ENCODE measurements around the gene DHX16. TPM values are rescaled to one million over a fixed set of nuclear protein-coding genes. Genes with fewer than 3 reads are reported as not detected.

DHX16 gene
- total and polyA plus RNA-seq, 9 of the 15 experiments (the other 6 are each of a cell fraction or from before 2014, with no cell fraction given): 14.6 to 66.1 (median 47.5) TPM

- TF ChIP-seq, protein P1, sequence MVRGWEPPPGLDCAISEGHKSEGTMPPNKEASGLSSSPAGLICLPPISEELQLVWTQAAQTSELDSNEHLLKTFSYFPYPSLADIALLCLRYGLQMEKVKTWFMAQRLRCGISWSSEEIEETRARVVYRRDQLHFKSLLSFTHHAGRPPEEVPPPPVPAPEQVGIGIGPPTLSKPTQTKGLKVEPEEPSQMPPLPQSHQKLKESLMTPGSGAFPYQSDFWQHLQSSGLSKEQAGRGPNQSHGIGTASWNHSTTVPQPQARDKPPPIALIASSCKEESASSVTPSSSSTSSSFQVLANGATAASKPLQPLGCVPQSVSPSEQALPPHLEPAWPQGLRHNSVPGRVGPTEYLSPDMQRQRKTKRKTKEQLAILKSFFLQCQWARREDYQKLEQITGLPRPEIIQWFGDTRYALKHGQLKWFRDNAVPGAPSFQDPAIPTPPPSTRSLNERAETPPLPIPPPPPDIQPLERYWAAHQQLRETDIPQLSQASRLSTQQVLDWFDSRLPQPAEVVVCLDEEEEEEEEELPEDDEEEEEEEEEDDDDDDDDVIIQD (CRISPR knock-in tag; IDR thresholded peaks at IDR 0.05): no peak
- no peak for TF ChIP-seq ILF3 (IDR thresholded peaks at IDR 0.05; ENCODE audit: borderline replicate concordance)
- TF ChIP-seq, protein P2, sequence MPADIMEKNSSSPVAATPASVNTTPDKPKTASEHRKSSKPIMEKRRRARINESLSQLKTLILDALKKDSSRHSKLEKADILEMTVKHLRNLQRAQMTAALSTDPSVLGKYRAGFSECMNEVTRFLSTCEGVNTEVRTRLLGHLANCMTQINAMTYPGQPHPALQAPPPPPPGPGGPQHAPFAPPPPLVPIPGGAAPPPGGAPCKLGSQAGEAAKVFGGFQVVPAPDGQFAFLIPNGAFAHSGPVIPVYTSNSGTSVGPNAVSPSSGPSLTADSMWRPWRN (IDR thresholded peaks at IDR 0.05; ENCODE audit: low read depth): peak; percentile 96
- TF ChIP-seq MITF (IDR thresholded peaks at IDR 0.05): no peak
- TF ChIP-seq TBP (optimal IDR thresholded peaks at IDR 0.05; ENCODE audit: low read depth, low read length): no peak
- TF ChIP-seq SMARCA4 (IDR thresholded peaks at IDR 0.05): 0 out of 2 replicates have a peak, but pooled peaks have one; percentile 77
- no peak for TF ChIP-seq ZNF146 (CRISPR knock-in tag; IDR thresholded peaks at IDR 0.05; ENCODE audit: unreplicated experiment)
- TF ChIP-seq CUX1 (CRISPR knock-in tag; IDR thresholded peaks at IDR 0.05): no peak
- peak in 1 of 2 experiments; percentile 82; a peak in 2 of 4 replicates for TF ChIP-seq HDAC1 (IDR thresholded peaks at IDR 0.05)
- TF ChIP-seq ZNF23 (CRISPR knock-in tag; IDR thresholded peaks at IDR 0.05): no peak
- TF ChIP-seq, protein P3, sequence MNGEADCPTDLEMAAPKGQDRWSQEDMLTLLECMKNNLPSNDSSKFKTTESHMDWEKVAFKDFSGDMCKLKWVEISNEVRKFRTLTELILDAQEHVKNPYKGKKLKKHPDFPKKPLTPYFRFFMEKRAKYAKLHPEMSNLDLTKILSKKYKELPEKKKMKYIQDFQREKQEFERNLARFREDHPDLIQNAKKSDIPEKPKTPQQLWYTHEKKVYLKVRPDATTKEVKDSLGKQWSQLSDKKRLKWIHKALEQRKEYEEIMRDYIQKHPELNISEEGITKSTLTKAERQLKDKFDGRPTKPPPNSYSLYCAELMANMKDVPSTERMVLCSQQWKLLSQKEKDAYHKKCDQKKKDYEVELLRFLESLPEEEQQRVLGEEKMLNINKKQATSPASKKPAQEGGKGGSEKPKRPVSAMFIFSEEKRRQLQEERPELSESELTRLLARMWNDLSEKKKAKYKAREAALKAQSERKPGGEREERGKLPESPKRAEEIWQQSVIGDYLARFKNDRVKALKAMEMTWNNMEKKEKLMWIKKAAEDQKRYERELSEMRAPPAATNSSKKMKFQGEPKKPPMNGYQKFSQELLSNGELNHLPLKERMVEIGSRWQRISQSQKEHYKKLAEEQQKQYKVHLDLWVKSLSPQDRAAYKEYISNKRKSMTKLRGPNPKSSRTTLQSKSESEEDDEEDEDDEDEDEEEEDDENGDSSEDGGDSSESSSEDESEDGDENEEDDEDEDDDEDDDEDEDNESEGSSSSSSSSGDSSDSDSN (IDR thresholded peaks at IDR 0.05; ENCODE audit: borderline replicate concordance in 1 of 2, low read depth in 2 of 2, low read length in 2 of 2): no peak
- no peak for TF ChIP-seq ZNF668 (CRISPR knock-in tag; IDR thresholded peaks at IDR 0.05)
- TF ChIP-seq TSC22D4 (tag; IDR thresholded peaks at IDR 0.05): no peak
- 0 out of 2 replicates have a peak, but pooled peaks have one; percentile 29 for TF ChIP-seq RAD51 (IDR thresholded peaks at IDR 0.05; ENCODE audit: borderline replicate concordance, low read depth)
- TF ChIP-seq SPI1 (IDR thresholded peaks at IDR 0.05; ENCODE audit: borderline replicate concordance, low read depth, low read length): peak; percentile 46; the same call in 1 of the 2 replicates
These were observed 44.5 kb upstream of the DHX16 start, which contains the start of gene MDC1 (continued) for GRCh38 chr6:30717129-30717844.

Data from K562 (cell line).